Memory B cell (primary cell): ENCODE data around the gene NPLOC4.
"Not testable (repeated sequence)": the region's sequence is repeated elsewhere in the genome, so short reads cannot be mapped to it uniquely, and the experiment has no call there.

Experiments
- ATAC-seq: fragments of 150-1000 bp; cut with Tn5 transposase; 2 replicates; pipeline ENCODE4 v1.10.0; 2021; ENCODE audit warnings: low read depth, mild to moderate bottlenecking, moderate library complexity
- DNase-seq, 2 donors: peaks; one replicate each; pipeline ENCODE4 v3.0.0; 2022; ENCODE audit warnings: low spot score in 2 of 2
- H3K27ac Mint-ChIP-seq: one replicate; pipeline ENCODE4 v1.8.0; 2022; ENCODE audit warnings: mild to moderate bottlenecking, moderate library complexity, mixed read lengths
- H3K27me3 Mint-ChIP-seq: one replicate; pipeline ENCODE4 v1.8.0; 2022; ENCODE audit warnings: mixed read lengths
- H3K36me3 Mint-ChIP-seq: one replicate; pipeline ENCODE4 v1.8.0; 2022; ENCODE audit warnings: mild to moderate bottlenecking, mixed read lengths
- H3K4me1 Mint-ChIP-seq: one replicate; pipeline ENCODE4 v1.8.0; 2022; ENCODE audit warnings: mixed read lengths
- H3K4me3 Mint-ChIP-seq: one replicate; pipeline ENCODE4 v1.8.0; 2022; ENCODE audit warnings: mild to moderate bottlenecking, moderate library complexity, mixed read lengths
- H3K9me3 Mint-ChIP-seq: one replicate; pipeline ENCODE4 v1.8.0; 2022; ENCODE audit warnings: mixed read lengths

The NPLOC4 gene

DNA sequence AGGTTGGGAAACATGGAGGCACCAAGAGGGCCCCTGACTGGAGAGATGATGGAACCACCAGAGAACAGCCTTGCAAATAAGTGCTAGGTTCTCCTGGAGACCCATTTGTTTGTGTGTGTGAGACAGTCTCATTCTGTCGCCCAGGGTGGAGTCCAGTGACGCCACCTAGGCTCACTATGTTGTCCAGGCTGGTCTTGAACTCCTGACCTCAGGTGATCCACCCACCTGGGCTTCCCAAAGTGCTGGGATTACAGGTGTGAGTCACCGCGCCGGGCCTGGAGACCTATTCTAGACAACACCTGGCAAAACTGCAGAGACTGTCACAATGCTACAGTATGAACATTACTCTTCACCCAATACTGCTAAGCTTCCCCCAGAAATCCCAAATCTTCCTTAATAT is 1.5 kb downstream of the NPLOC4 start:
- H3K4me3 Mint-ChIP-seq = peak overlapping the region; percentile 97
- no peaks in the 10 kb centered on the region for H3K27me3 Mint-ChIP-seq
- no peak overlapping the region for H3K27ac Mint-ChIP-seq
- no peak for ATAC-seq
- H3K4me1 Mint-ChIP-seq = peaks cover 14% of the 10 kb centered on the region
- no peaks in the 10 kb centered on the region for H3K9me3 Mint-ChIP-seq
- DNase-seq = no peak
- H3K36me3 Mint-ChIP-seq = peaks cover 2% of the 10 kb centered on the region

DNA sequence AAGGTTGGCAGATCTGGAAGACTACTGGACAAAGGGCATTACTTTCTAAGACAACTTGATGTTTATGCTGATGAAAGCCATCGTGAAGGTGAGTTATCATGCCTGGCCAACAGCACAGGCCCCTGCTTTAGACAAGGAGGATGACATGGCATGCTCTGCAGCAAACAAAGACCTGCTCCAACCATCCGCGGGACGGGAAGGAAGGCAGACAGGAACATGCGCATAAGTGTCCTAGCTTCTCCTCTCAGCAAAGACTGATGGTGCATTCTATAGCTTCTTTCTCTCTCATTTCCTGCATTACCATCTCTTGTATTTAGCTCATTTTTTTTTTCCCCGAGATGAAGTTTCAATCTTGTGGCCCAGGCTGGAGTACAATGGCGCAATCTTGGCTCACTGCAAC is 5.4 kb downstream of the NPLOC4 start:
- H3K27ac Mint-ChIP-seq = no peak overlapping the region
- ATAC-seq (no peak), DNase-seq (no peak)
- H3K4me1 Mint-ChIP-seq = peaks cover 14% of the 10 kb centered on the region
- H3K27me3 Mint-ChIP-seq = no peaks in the 10 kb centered on the region
- no peak overlapping the region for H3K4me3 Mint-ChIP-seq
- H3K36me3 Mint-ChIP-seq = peaks cover 9% of the 10 kb centered on the region
- H3K9me3 Mint-ChIP-seq = no peaks in the 10 kb centered on the region

DNA sequence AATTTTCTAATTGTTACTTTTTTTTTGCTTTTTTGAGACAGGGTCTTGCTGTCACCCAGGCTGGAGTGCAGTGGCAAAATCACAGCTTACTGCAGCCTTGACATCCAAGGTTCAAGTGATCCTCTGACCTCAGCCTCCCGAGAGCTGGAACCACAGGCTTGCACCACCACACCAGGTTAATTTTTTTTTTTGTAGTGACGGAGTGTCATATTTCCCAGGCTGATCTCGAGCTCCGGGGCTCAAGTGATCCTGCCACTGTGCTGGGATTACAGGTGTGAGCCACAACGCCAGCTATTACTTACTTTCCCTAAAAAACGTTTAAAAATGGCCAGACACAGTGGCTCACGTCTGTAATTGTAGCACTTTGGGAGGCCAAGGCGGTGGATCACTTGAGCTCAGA is 6.6 kb downstream of the NPLOC4 start:
- DNase-seq (no peak), ATAC-seq (no peak)
- H3K4me1 Mint-ChIP-seq = peaks cover 6% of the 10 kb centered on the region
- H3K9me3 Mint-ChIP-seq = no peaks in the 10 kb centered on the region
- no peaks in the 10 kb centered on the region for H3K27me3 Mint-ChIP-seq
- no peak overlapping the region for H3K27ac Mint-ChIP-seq
- peaks cover 17% of the 10 kb centered on the region for H3K36me3 Mint-ChIP-seq
- no peak overlapping the region for H3K4me3 Mint-ChIP-seq

DNA sequence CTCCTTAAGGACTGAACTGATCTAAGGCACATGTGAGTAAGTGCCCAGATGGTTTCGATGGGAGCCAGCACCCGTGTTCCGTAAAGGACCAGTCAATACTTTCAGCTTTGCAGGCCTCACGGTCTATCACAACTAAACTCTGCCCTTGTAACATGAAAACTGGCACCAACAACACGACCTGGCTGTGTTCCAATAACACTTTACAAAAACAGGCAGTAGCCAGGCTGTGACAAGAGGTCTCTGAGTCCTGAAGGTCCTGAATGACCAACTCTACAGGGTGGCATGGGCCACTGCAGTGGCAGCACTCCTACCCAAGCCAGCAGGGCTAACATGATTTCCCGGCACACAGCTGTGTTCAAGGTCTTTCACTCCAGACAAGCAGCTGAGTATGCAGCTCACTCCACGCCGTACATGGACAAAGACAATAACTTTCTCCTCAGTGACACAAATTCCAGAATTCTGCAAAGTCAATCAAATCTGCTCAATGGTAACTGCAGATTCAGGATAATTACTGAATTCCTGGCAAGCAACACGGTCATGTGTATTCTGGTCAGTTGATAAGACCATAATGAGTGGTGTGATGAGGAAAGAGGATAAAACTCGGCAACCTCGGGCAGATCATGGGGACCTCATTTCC is 15.3 kb downstream of the NPLOC4 start:
- Mint-ChIP-seq H3K4me3 (no peak overlapping the region), H3K36me3 (peaks cover 36% of the 10 kb centered on the region), H3K9me3 (peaks cover 8% of the 10 kb centered on the region), H3K27ac (peak overlapping the region; percentile 69), H3K27me3 (no peaks in the 10 kb centered on the region), H3K4me1 (peaks cover 4% of the 10 kb centered on the region)
- DNase-seq (no peak), ATAC-seq (no peak)

DNA sequence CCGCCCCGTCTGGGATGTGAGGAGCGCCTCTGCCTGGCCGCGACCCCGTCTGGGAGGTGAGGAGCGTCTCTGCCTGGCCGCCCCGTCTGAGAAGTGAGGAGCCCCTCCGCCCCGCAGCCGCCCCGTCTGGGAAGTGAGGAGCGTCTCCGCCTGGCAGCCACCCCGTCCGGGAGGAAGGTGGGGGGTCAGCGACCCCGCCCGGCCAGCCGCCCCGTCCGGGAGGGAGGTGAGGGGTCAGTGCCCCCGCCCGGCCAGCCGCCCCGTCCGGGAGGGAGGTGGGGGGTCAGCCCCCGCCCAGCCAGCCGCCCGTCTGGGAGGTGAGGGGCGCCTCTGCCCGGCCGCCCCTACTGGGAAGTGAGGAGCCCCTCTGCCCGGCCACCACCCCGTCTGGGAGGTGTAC is 18.6 kb downstream of the NPLOC4 start:
- H3K27me3 Mint-ChIP-seq, DNase-seq, H3K9me3 Mint-ChIP-seq, ATAC-seq, H3K4me3 Mint-ChIP-seq, H3K27ac Mint-ChIP-seq, H3K4me1 Mint-ChIP-seq: not testable (repeated sequence)
- H3K36me3 Mint-ChIP-seq = peaks cover 21% of the 10 kb centered on the region

DNA sequence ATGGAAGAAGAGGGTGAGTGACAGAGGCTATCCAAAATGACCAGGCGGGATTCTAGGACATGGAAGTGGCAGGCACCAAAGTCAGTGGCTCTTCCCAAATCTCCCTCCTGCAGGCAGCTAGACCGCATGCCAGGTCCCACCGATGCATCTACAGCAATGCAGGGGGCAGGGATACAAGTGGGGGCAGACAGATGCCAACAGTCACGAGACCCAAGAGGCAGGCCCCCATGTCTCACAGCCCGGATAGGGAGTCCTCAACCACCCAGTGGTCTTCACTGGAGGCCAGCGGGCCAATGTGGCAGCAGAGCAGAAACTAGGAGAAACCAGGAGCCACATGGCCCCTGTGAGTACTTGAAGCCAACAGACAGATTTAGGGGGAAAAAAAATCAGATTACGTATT is 20.0 kb downstream of the NPLOC4 start:
- H3K27ac Mint-ChIP-seq = no peak overlapping the region
- no peak for DNase-seq
- H3K9me3 Mint-ChIP-seq = no peaks in the 10 kb centered on the region
- no peak overlapping the region for H3K4me3 Mint-ChIP-seq
- H3K27me3 Mint-ChIP-seq = no peaks in the 10 kb centered on the region
- H3K4me1 Mint-ChIP-seq = peaks cover 9% of the 10 kb centered on the region
- H3K36me3 Mint-ChIP-seq = peaks cover 24% of the 10 kb centered on the region
- no peak for ATAC-seq

DNA sequence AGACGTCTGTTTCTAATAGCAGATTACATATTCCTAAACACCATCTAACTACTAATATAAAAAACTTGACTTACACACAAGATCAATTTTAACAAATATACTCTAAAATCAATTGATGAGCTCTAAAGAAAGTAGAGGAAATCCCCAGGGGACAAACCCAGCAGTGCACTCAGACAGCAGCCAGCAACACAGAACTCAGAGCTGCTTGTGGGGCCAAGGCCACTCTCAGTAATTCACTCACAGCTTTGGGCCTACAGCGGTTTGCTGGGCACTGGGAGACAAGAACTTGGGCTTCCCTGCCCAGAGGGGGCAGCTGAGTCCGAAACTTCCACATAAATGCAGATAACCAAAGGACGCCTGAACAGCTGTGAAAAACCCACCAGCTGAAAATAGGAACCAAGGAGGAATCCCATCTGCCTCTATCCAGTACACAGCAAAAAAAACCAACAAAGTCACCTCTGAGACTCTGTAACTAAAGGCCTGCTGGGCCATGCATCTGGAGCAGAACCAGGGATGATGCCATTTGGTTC is 21.4 kb downstream of the NPLOC4 start:
- H3K27me3 Mint-ChIP-seq = no peaks in the 10 kb centered on the region
- H3K36me3 Mint-ChIP-seq = peaks cover 19% of the 10 kb centered on the region
- no peak overlapping the region for H3K4me3 Mint-ChIP-seq
- ATAC-seq = no peak
- DNase-seq = no peak
- H3K27ac Mint-ChIP-seq = no peak overlapping the region
- H3K9me3 Mint-ChIP-seq = no peaks in the 10 kb centered on the region
- H3K4me1 Mint-ChIP-seq = peaks cover 9% of the 10 kb centered on the region

DNA sequence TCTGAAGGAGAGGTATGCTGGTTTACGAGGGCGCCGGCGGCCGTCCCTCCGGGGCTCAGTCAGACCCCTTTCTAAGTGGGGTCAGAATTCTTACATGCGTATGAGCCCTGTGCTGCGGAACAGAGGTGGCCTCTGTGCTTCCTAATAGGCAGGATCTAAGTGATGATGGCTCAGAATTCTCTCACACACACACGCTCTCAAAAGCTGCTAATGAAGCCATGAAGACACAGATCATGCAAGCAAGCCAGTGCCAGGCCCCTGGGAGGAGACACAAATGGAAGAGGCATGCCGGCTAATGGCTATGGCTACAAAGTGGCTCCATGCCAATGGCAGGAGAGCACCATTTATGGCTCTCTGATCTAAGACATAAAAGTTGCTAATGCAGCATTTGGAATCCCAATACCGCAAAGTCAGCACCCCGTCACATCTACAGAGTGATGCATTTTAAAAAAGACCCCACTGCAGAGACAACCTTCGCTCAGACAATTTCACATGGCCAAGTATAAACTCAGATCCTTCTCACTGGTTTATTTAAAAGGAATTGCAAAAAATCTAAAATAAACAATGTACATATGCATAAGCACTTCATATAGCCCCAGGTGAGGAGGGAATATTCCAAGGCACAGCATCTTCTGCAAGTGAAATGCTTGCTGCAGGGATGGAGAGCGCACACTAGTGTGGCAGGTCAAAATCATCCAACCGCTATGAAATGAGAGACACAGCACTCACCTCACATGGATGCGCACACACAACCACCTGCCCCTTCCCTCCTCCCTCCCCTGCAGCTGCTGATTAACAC is 24.5 kb downstream of the NPLOC4 start:
- ATAC-seq (no peak), DNase-seq (no peak)
- H3K4me3 Mint-ChIP-seq = no peak overlapping the region
- no peaks in the 10 kb centered on the region for H3K27me3 Mint-ChIP-seq
- H3K27ac Mint-ChIP-seq = no peak overlapping the region
- peaks cover 9% of the 10 kb centered on the region for H3K4me1 Mint-ChIP-seq
- peaks cover 20% of the 10 kb centered on the region for H3K36me3 Mint-ChIP-seq
- no peaks in the 10 kb centered on the region for H3K9me3 Mint-ChIP-seq

DNA sequence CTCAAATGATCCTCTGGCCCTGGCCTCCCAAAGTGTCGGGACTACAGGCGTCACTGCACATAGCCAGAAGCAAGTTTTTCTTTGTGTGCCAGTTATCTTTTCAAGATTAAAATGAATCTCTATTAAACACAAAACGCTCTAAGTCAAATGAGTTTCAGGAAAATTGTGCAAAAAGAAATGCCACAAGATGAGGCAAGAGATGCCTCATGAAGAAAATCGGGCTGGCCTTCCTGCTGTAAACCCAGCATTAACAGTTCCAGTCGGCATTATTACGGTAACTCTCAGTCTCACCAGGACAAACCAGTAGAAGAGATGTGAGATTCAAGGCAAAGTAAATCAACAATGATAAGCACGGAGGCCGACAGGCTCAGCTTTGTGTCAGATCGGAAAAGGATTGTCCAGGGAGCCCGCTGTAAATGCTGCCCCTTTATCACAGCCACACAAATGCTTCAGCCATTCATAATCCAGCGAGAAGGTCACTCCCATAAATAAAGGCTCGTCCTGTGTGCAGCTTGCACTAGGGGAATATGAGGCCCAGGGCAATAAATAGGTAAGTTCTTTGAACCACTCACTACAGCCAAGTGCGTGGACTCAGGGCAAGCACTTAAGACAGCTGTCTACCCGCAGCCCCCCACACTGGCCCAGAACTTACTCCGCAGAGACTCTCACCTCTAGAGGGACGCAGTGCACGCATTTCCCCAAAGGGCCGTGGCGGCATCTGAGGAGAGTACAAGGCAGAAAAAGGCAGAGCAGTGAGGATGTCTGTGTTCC is 27.2 kb downstream of the NPLOC4 start:
- Mint-ChIP-seq H3K27me3 (no peaks in the 10 kb centered on the region), H3K36me3 (peaks cover 23% of the 10 kb centered on the region), H3K4me1 (peaks cover 7% of the 10 kb centered on the region), H3K4me3 (no peak overlapping the region), H3K27ac (no peak overlapping the region), H3K9me3 (no peaks in the 10 kb centered on the region)
- DNase-seq (no peak), ATAC-seq (no peak)

DNA sequence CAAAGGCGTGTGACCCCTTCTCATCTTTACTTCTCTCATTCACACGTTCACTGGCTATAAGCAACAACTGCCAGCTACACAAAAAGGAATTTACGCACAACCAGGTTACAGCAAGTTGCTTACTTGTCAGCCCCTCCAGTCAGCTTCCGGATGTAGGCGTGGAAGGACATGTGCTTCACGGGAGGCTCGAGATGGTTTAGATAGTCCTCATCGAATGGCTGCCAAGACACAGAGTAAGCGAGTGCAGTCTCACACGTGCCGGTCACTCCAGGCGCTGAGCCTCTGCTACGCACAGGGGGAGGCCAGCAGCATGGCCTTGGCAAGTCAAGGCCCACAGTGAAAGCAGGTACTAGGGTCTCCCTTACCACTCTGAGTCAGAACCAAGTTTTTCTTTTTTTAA is 28.3 kb downstream of the NPLOC4 start:
- ATAC-seq (no peak), DNase-seq (no peak)
- H3K4me3 Mint-ChIP-seq = no peak overlapping the region
- no peaks in the 10 kb centered on the region for H3K27me3 Mint-ChIP-seq
- peaks cover 26% of the 10 kb centered on the region for H3K36me3 Mint-ChIP-seq
- H3K9me3 Mint-ChIP-seq = no peaks in the 10 kb centered on the region
- no peak overlapping the region for H3K27ac Mint-ChIP-seq
- H3K4me1 Mint-ChIP-seq = peaks cover 4% of the 10 kb centered on the region

DNA sequence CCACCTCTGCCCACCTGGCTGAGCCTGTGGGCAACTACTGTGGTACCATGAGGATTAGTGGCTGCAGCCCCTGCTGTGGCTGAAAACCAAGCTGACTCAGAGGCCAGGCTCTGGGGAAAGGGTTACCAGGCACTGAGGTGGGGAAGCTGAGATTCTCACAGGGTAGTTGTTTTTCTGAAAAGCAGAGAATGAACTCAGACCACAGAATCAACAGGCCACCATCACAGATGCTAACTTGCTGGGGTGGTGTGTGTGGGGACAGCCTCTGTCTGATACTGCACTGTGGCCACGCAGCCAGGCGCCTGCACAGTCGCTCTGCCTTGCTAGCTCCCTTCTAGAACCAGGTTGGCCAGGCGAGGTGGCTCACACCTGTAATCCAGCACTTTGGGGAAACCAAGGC is 28.8 kb downstream of the NPLOC4 start:
- H3K36me3 Mint-ChIP-seq = peaks cover 25% of the 10 kb centered on the region
- no peaks in the 10 kb centered on the region for H3K27me3 Mint-ChIP-seq
- peaks cover 4% of the 10 kb centered on the region for H3K4me1 Mint-ChIP-seq
- H3K4me3 Mint-ChIP-seq = no peak overlapping the region
- DNase-seq = no peak
- no peaks in the 10 kb centered on the region for H3K9me3 Mint-ChIP-seq
- no peak for ATAC-seq
- H3K27ac Mint-ChIP-seq = no peak overlapping the region

DNA sequence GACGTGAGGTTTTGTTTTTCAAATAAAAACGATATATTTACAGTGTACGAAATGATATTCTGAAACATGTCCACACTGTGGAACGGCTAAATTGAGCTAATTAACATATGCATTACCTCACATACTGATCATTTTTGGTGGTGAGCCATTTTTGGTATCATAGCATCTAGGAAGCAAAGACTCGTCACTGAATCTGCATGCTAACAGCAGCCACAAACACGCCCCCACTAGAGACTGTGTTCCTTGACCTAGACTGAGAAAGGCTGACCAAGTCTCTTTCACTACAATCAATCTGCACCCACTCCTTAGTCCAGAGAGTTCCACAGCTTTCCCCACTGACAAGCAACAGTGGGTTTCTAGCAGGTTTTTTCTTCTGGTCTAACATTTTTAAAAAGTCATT is 29.5 kb downstream of the NPLOC4 start:
- DNase-seq (no peak), ATAC-seq (no peak)
- H3K36me3 Mint-ChIP-seq = peaks cover 25% of the 10 kb centered on the region
- no peak overlapping the region for H3K27ac Mint-ChIP-seq
- H3K9me3 Mint-ChIP-seq = no peaks in the 10 kb centered on the region
- H3K27me3 Mint-ChIP-seq = no peaks in the 10 kb centered on the region
- H3K4me3 Mint-ChIP-seq = no peak overlapping the region
- H3K4me1 Mint-ChIP-seq = peaks cover 4% of the 10 kb centered on the region

DNA sequence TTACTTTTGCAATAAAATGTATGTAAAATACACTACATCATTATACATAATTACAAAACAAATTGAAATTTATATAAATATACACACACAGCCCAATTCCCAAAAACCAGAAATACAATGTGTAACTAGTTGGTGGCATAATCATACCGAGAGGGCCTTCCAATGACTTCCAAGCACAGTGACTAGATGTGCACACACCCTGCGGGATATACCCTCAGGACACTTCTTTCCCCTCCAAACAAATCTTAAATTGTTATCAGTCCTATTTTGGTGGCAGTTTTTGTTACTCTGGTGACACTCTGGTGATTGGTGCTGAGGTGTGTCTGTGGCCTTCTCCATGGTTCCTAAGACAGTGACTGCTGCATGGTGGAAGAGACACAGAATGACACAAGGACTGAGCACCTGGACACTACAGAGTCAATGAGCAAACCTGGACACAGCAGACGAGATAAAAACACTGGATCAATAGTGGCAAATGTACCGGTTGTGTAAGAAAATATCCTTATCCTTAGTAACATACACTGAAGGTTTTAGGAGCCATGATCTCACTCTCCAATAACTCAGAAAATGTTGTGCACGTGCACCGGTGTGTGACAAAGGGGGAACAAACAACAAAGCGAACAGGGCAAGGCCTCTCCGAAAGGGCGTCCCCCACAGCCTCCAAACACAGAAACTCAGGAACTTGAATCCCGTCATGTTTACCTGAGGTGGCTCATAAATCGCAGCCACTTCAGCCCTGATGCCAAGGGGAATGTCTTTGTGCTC is 32.9 kb downstream of the NPLOC4 start:
- no peak overlapping the region for H3K27ac Mint-ChIP-seq
- no peak overlapping the region for H3K4me3 Mint-ChIP-seq
- H3K36me3 Mint-ChIP-seq = peaks cover 23% of the 10 kb centered on the region
- H3K9me3 Mint-ChIP-seq = no peaks in the 10 kb centered on the region
- H3K4me1 Mint-ChIP-seq = peaks cover 8% of the 10 kb centered on the region
- ATAC-seq (no peak), DNase-seq (no peak)
- H3K27me3 Mint-ChIP-seq = no peaks in the 10 kb centered on the region
